Measurements from ENCODE around the gene KNSTRN.
A peak's percentile ranks its signal among the peaks of the same experiment; 100 is the strongest.

Gene KNSTRN

DNA sequence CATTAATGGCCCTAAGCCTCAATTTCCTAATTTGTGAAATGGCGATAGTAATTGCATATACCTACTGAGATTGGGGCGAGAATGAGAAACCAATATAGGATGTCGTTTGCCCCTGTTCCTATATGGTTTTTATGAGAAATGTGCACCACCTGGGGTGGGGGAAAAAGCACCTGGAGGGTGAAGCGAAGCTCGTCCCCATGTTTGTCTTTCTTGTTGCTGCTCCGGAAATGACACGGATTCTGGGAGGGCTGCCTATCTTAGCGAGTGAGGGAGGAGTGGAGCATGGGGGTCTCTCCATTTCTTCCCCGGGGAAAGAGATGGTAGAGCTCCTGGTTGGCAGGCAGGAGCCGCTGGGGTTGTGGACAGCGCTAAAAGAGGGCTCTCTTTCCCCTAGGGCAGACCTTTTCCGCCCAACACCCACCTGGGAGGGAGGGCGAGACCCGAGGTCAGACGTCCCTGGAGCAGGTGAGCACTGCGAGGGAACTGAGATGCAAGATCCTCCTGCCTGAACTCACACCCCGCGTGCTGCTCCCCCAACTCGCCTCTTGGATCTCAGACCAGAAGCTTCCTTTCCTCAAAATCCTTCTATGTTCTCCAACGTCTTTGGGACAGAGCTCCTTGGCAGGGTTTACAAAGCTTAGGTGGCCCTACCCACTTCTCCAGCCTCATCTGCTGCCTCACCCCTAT is 52.6 kb downstream of the KNSTRN start:
- no peak for DNase-seq (ENCODE audit: low read depth)

GRCh38 chr15:40435710-40436089 is 53.2 kb downstream of the KNSTRN start:
- no peak for DNase-seq (ENCODE audit: low read depth)

DNA sequence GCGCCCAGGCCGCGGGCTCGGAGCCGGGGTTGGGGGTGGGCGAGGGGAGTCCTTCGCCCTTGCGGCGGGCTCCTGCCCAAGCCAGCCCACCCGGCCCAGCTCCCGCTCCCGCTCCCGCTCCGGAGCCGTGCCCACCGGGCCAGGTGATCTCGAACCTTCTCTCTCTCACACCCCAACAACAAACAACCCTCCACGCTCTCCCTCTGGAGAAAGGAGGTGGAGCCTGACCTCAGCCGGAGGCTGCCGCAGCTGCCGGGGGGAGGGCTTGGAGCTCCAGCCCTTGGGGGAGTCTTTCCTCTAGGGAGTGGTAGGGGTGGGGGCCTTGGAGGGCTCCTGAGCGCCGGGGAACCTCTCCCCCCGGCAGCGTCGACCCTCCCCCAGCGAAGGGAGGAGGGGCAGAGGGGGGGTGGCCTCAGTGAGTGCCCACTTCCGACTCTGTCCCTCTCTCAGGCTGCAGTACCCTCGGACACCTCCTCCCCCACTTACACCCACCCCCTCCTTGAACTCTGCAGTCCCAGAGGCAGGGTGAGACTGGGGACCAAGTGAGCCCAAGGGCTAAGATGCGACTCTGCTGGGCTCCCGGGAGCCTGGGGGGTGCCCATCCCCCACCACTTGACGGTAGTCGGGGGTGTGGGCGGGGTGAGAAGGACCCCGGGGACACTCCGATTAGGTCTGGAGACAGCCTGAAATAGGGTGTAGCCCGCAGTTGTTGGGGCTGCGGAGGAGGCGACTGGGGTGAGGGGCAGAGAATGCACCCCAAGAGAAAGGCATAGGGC is 53.8 kb downstream of the KNSTRN start:
- no peak for DNase-seq (ENCODE audit: low read depth)

- DNase-seq (ENCODE audit: low read depth), result no peak
Measured at GRCh38 chr15:40436892-40437751, 54.6 kb downstream of the KNSTRN start.

- DNase-seq (ENCODE audit: low read depth), result no peak
Measured at GRCh38 chr15:40437752-40438687, 55.5 kb downstream of the KNSTRN start.

- DNase-seq (ENCODE audit: low read depth), result no peak
Measured at GRCh38 chr15:40438712-40439111, 56.2 kb downstream of the KNSTRN start.

GRCh38 chr15:40439461-40439959 is 57.0 kb downstream of the KNSTRN start:
- DNase-seq (ENCODE audit: low read depth), result no peak

- peak; percentile 9 for DNase-seq (ENCODE audit: low read depth)
Measured at GRCh38 chr15:40439960-40440742, 57.6 kb downstream of the KNSTRN start.

DNA sequence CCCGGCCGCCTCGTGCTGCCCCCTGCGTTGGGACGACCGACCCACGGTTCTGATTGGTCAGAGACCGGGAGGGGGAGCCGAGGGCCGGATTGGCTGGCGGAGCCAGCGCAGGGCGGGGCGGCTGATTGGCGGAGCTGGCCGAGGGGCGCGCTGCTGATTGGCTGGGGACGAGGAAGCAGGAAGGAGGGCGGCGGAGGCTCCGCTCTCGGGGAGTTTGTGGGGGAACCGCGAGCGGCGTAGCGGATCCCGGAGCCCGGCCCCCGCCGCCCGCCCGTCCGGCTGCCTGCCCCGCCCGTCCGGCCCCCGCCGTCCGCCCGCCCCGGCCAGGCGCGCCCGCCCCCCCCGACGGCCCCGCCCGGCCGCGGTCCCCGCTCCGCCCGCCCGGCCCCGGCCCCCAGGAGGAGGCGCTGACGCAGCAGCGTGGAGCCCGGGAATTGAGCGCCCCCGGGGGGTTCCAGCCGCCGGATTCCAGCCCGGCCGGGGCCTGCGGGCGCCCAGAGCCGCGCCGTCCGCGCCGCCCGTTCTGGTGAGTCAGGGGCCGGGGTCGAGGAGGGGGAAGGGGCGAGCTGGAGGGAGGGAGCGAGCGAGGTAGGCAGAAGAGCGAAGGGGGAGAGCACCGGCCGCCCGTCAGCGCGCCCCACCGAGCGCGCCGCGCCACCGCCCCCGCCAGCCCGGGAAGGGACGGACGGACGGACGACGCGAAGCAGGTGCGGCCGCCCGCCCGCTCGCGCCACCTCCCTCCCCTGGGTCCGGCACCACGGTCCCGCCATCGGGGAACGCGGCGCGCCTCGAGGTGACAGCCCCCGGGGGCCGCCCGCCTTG is 58.4 kb downstream of the KNSTRN start, which contains the start of gene BAHD1:
Gene BAHD1, plus strand, starts transcription at position 211 of the 822 bp plus-strand sequence. CDS start 17,512 bp downstream, outside the sequence.
- peak; percentile 89 for DNase-seq (ENCODE audit: low read depth)

- DNase-seq (ENCODE audit: low read depth), result no peak
Measured at GRCh38 chr15:40441565-40442531, 59.3 kb downstream of the KNSTRN start.

- DNase-seq (ENCODE audit: low read depth), result no peak
Measured at GRCh38 chr15:40443255-40443654, 60.7 kb downstream of the KNSTRN start.

- DNase-seq (ENCODE audit: low read depth), result no peak
Measured at GRCh38 chr15:40443846-40444245, 61.3 kb downstream of the KNSTRN start.
